GM21367 (cell line): ENCODE data around the gene ITK.

ENCODE experiments used
- ATAC-seq: cut with Tn5 transposase; IDR thresholded peaks from one replicate; pipeline ENCODE4 v1.9.1; 2021; ENCODE audit not compliant: unreplicated experiment

The ITK gene

DNA sequence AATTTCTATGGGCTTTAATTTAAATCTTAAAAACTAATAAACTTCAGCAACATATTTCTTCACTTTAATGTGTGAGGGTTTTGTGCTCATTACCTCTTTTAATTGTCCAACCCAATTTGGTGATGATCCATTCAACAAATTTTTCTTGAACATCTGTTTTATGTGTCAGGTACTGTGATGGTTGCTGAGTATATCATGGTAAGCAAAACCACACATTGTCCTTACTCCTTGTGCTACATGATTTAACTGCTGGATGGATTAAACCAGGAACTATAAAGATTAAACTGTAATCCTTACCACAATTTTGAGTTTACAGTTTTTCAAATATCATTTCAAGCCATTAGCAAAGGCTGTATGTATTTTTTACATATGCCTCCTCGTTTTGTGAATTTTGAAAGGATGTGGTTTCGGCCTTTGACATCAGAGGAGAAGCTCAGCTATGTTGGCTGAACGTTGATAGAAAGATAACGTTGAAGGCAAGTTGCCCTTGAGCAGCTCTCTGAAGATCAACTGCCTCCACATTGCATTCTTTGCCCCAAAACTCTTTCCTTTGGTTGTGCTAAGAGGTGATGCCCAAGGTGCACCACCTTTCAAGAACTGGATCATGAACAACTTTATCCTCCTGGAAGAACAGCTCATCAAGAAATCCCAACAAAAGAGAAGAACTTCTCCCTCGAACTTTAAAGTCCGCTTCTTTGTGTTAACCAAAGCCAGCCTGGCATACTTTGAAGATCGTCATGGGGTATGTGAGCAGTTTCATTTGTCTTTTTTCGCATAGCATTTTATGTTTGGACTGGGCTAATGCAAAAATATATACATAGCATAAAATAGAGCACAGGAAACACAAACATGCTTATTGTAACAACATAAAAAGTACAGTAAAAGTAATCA lies at the start of gene ITK:
Gene ITK (plus strand): TSS at position 467 of the 891 bp plus-strand sequence. CDS start 138 bp downstream, at position 605.
- ATAC-seq: no peak

- peak; percentile 46 for ATAC-seq
Measured at GRCh38 chr5:157130925-157131324, 49.7 kb upstream of the ITK start.

DNA sequence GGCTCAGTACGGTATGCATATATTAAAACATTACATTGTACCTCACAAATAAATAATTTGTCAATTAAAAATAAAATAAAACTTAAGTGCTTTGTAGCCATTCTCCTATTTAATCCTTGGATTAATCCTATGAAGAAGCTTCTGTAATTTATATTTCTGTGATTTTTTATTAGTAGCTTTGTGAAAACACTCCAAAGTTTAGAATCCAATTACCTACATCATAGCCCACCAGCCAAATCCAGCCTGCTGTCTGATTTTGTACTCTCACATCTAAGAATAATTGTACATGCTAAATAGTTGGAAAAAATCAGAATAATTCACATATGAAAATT lies 48.4 kb upstream of the ITK start:
- ATAC-seq: no peak

- no peak for ATAC-seq
Measured at GRCh38 chr5:157137691-157138090, 42.9 kb upstream of the ITK start.

- ATAC-seq: peak; percentile 100
Measured at GRCh38 chr5:157142317-157143126, 38.1 kb upstream of the ITK start, which contains the start of gene MED7. TSS of gene MED7 (minus strand) at chr5:157142865. CDS start at chr5:157139431, 3,434 bp downstream.

GRCh38 chr5:157143127-157143971 lies 37.3 kb upstream of the ITK start:
- peak; percentile 20 for ATAC-seq

- peak; percentile 66 for ATAC-seq
Measured at GRCh38 chr5:157148734-157149615, 31.7 kb upstream of the ITK start.

DNA sequence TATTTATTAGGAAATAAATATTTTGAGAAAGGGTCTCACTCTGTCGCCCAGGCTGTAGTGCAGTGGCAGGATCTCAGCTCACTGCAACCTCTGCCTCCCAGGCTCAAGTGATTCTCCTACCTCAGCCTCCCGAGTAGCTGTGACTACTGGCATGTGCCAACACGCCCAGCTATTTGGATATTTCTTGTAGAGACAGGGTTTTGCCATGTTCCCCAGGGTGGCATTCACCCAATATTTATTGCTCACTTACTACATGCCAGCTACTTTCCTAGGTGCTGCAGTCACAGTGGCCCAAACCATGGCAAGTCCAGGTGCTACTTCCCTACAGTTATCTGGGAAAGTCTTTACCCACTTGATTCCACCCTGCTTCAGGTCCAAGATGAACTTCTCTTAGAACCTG lies 29.6 kb upstream of the ITK start:
- no peak for ATAC-seq

- ATAC-seq: no peak
Measured at GRCh38 chr5:157155297-157155696, 25.3 kb upstream of the ITK start.

DNA sequence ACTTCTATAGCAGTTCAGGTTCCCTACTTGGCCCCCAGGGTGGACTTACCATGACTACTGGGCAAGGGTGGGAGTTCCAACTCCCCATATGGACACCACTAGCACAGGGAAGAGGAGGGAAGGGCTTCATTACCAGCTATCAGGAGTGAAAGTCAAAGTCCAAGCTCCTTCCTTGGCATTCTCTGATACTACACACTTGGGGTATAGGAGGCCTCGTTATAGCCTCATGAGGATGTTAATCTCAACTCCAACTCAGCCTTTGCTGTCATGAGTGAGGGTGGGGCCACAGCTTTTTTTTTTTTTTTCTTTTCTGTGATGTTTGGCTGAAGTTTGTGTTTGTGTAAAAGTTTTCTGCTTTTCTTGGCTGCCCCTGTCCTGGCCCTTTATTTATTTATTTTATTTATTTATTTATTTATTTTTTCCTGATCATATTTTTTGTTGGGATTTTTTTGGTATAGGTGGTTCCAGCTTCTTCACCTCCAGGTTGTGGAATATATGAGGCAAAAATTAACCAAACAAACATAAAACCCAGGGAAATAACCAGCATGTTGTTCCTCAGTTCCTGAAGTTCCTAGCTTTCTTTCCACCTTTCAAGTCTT lies 23.2 kb upstream of the ITK start:
- ATAC-seq: no peak

DNA sequence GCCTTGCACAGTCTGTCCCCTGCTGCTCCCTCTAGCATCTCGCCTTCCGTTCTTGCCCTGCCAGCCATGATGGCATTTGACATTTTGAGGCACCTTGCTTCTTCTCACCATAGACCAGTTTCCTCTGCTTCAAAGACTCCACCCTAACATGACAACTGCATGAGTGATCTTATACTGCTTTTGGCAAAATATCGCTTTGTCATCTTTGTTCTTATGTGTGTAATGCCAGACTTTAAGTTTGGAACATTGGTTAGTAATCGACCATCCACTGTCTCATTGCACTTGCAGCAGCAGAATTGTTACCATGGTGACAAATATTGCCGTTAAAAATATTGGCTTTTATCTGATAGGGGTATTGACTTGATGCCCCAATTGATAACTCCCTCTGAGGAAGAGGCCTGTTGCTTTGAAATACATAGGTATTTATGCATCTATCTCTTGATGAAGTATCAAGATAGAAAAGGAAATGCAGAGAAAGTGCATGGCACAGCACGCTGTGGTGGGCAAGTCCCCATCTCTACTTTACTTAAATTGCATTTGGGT lies 21.4 kb upstream of the ITK start:
- ATAC-seq: no peak

DNA sequence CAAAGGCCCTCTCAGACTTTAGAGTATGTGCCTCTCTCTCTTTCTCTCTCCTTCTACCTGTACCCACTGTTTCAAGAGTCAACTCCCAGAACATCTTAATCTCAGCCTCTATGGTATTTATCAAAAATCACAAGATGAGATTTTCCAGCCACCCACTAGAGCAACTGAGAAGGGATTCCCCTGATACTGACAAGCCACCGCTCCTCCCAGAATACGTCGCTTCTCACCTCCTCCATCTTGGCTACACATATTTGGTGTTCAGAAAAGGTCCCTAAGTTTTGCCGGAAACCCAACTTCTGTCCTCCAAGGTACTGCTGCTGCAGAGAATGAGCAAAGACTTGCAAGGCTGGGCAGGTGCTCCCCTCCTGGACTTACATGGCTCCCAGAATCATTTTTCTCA lies 20.6 kb upstream of the ITK start:
- no peak for ATAC-seq

DNA sequence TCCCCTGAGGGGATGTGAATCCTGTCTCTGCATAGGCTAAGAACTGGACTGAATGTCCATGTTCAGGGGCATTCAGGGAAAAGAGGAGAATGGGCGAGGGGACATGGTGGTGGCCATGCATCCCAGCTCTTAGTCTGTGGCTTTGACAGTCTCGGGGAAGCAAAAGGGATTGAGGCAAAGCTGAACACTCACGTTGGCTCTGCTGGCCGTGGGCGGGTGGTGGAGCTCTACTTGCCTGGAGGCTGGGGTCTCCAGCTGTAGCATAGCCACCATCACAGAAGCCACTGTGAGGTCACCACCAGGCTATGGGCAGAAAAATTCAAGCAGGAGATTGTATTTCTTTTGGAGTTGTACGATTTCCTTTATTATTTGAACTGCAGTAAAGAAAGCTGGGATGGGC lies 18.6 kb upstream of the ITK start:
- no peak for ATAC-seq

GRCh38 chr5:157162919-157163510 lies 17.6 kb upstream of the ITK start:
- ATAC-seq: no peak

DNA sequence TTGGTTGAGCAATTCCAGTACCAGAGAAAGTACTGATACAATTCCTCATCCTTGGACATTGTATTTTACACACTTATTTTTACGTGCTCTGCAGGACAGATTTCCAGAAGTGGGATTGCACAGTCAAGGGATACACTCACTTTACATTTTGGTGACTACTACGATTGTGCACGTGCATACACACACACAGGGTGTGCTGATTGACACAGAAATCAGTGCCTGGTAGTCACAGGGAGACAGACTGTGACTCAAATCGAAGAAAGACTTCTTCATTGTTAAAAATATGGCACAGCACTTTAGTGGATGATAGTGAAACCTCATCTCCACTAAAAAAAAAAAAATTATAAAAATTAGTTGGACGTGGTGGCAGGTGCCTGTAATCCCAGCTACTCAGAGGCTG lies 16.1 kb upstream of the ITK start:
- no peak for ATAC-seq

DNA sequence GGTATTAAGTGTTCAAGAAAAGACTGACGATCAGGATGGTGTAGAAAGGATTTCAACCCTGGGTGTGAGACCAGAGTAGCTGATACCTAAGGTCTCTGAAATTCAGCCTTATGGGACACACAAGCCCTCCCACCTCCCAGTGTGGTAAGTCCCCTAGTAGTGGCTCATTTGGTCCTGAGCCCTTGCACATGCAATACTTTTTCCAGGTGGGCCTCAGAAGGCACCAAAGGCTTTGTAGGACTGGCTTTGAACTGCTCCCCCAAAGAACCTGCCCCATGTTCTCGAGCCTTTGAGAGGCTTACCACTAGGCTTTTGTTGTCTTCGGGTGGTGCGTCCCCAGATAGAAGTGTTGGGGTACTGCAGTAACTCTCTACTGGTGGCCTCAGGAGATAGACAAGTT lies 15.4 kb upstream of the ITK start:
- no peak for ATAC-seq

- ATAC-seq: no peak
Measured at GRCh38 chr5:157165668-157166067, 15.0 kb upstream of the ITK start.

DNA sequence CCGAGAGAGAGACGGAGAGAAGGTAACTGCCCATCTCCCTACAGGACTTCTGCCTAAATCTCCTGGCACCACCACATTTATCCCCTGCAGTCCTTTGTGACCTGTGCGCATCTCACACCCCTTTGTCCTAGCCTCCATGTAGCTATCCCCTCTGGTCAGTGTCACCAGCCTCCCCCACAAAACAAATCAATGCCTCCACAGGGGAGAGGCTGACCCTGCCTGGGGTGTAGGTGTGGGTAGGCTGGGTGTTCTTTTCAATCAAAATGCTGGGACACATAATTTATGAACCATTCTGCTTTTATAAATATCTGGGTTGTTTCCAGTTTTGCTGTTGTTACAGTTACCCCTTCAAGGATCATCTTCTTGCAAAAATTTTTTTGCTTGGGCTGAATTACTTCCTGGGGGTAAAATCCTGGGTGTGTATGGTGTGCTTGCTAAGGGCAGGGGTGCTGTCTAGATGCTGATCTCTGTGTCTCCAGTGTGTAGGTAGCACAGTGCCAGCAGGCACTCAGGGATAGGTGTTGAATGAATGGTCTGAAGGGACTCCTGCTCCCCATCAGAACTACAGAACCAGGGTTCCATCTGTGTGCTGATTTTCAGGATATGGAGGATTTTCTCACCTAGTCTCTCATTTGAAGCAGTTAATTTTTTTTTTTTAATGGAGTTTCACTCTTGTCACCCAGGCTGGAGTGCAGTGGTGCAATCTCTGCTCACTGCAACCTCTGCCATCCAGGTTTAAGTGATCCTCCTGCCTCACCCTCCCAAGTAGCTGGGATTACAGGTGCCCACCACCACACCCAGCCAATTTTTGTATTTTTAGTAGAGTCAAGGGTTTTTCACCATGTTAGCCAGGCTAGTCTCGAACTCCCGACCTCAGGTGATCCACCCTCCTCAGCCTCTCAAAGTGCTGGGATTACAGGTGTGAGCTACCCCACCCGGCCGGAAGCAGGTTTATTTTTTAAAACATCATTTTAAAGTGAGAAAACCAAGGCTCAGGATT lies 14.1 kb upstream of the ITK start, which contains the start of gene GARIN3:
Gene GARIN3 (minus strand): TSS at position 51 of the 1,000 bp plus-strand sequence. CDS start 96 bp downstream, outside the sequence.
- ATAC-seq: no peak
